ENCODE results near the gene SPHK2.

Gene SPHK2

DNA sequence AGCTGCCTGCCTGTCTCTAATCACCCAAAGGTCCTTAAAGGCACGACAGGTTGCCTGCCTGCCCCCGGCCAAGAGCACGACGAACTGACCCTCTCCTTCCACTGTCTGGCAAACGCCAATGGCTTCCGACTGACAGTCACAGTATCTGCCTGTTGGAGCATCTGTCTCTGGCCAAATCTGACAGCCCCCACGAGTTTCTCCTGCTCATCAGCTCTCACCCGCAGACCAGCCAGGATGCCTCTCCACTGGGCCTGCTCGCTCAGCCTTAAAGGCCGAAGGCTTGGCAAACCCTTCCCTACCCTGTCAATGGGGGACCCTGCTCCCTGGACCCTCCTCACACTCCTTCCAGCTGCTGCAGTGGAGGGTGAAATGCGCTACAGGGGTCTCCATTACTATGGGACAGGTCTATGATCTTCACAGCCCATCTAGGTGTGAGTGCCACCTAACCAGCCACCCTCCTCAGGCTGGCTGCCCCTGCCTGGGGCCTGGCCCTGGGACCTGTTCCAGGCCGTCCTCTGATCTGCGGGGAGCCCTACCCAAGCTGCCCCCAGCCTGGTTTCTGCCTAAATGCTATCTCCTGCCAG lies 5.4 kb upstream of the SPHK2 start:
- Histone ChIP-seq H3K27me3 (ENCODE audit: insufficient read depth, insufficient read length) (no peaks in the 10 kb centered on the region), H3K4me1 (ENCODE audit: insufficient read depth, insufficient read length) (peaks cover 23% of the 10 kb centered on the region), H3K36me3 (ENCODE audit: insufficient read depth, insufficient read length, low read length) (peaks cover 64% of the 10 kb centered on the region), H3K9me3 (ENCODE audit: insufficient read depth, low read length) (no peaks in the 10 kb centered on the region), H3K9ac (ENCODE audit: insufficient read length, low read depth) (peak overlapping the region; percentile 42), H3K4me3 (ENCODE audit: insufficient read length, low read depth) (no peak overlapping the region)
- no peak for DNase-seq (ENCODE audit: low read depth, low spot score)
- TF ChIP-seq ZNF274 (IDR thresholded peaks at IDR 0.05; ENCODE audit: low read depth, low read length) (no peak), SUZ12 (IDR thresholded peaks at IDR 0.05; ENCODE audit: extremely low read depth, insufficient read depth, insufficient read length) (no peak), YY1 (IDR thresholded peaks at IDR 0.05; ENCODE audit: insufficient read depth, insufficient read length) (no peak)

DNA sequence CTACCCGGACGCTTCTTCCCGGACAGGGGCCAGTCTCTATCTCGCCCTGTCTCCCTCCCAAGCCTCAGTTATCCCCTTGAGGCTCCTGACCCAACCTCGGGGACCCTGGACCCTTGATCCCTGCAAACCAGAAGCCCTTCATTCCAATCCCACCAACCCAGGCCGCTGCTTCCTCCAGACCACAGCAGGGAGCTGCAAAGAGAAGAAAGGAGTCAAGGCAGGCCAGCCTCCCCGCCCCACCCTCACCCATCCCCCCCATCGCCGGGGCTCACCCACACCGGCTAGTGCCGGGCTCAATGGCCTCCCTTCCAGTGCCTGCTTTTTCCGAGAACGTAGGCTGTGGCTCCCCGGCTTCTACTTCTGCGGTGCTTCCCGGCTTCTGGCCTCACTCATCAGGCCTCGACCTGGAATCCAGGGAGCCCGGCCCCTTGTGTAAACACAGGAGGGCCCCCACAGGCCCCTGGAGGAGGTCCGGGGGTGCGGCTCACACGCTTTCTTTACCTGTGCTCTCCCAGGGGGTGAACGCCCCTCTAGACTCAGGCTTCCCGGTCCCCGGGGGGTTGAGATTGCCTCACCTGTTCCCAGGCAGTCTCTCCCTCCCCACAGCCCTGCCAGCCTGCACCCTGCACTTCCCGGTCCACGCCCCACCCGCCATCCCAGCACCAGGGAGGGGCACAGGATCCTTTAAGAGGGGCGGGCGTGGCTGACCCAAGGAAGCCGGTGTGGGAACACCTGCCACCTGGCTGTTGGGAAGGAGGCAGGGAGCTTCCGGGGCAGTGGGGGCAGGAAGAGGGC lies 4.7 kb upstream of the SPHK2 start, which contains the start of gene FAM83E:
Gene FAM83E (minus strand): TSS at position 641 of the 795 bp plus-strand sequence. CDS start 1,704 bp downstream, outside the sequence.
- peak within 1 kb of the TSS; percentile 67 for H3K9ac ChIP-seq (ENCODE audit: insufficient read length, low read depth)
- peaks cover 23% of the 10 kb centered on the region for H3K4me1 ChIP-seq (ENCODE audit: insufficient read depth, insufficient read length)
- no peaks in the 10 kb centered on the region for H3K9me3 ChIP-seq (ENCODE audit: insufficient read depth, low read length)
- H3K4me3 ChIP-seq (ENCODE audit: insufficient read length, low read depth), result no peak within 1 kb of the TSS
- TF ChIP-seq SUZ12 (IDR thresholded peaks at IDR 0.05; ENCODE audit: extremely low read depth, insufficient read depth, insufficient read length), result no peak
- no peak for TF ChIP-seq ZNF274 (IDR thresholded peaks at IDR 0.05; ENCODE audit: low read depth, low read length)
- no peak for TF ChIP-seq YY1 (IDR thresholded peaks at IDR 0.05; ENCODE audit: insufficient read depth, insufficient read length)
- no peaks in the 10 kb centered on the region for H3K27me3 ChIP-seq (ENCODE audit: insufficient read depth, insufficient read length)
- H3K36me3 ChIP-seq (ENCODE audit: insufficient read depth, insufficient read length, low read length), result peaks cover 63% of the 10 kb centered on the region
- no peak for DNase-seq (ENCODE audit: low read depth, low spot score)

DNA sequence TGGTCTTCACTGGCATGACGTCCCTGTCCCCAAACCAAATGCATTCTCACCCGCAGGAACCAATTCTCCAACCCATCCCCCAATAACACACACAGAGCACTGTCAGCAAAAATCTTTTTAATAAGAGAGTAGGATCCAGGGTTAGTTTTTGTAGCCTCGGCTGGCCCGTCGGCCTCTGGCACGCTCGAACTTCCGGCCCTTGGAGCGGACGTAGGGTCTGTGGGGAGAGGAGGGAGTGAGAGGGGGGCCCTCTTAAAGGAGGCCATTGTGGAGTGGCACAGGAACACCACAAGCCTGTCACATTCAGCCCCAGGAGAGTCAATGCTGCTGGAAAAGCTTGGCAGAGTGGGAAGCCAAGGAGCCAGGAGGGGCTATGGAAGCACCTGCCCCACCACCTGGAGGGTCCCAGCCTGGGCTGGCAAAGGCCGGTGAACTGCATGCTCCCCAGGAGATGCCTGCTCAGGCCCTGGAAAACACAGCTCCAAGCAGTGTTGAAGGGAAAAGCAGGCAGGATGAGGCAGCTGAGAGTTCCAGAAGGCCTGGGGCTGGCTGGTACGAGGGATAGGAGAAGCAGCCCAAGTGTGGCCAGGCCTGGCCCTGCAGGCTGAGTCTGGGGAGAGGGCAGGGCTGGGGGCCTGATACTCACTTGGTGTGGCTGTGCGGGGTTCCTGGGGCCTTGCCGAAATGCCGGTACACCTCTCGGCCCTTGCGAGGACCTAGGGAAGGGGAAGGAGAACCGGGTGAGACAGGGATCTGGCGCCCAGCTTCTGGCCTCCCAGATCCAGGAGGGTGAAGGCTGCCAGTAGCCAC lies 3.9 kb upstream of the SPHK2 start:
- TF ChIP-seq YY1 (IDR thresholded peaks at IDR 0.05; ENCODE audit: insufficient read depth, insufficient read length) (no peak), SUZ12 (IDR thresholded peaks at IDR 0.05; ENCODE audit: extremely low read depth, insufficient read depth, insufficient read length) (no peak), ZNF274 (IDR thresholded peaks at IDR 0.05; ENCODE audit: low read depth, low read length) (no peak)
- no peaks in the 10 kb centered on the region for H3K27me3 ChIP-seq (ENCODE audit: insufficient read depth, insufficient read length)
- no peak overlapping the region for H3K4me3 ChIP-seq (ENCODE audit: insufficient read length, low read depth)
- H3K36me3 ChIP-seq (ENCODE audit: insufficient read depth, insufficient read length, low read length), result peaks cover 65% of the 10 kb centered on the region
- H3K9me3 ChIP-seq (ENCODE audit: insufficient read depth, low read length), result no peaks in the 10 kb centered on the region
- peak overlapping the region; percentile 67 for H3K9ac ChIP-seq (ENCODE audit: insufficient read length, low read depth)
- H3K4me1 ChIP-seq (ENCODE audit: insufficient read depth, insufficient read length), result peaks cover 23% of the 10 kb centered on the region
- no peak for DNase-seq (ENCODE audit: low read depth, low spot score)

DNA sequence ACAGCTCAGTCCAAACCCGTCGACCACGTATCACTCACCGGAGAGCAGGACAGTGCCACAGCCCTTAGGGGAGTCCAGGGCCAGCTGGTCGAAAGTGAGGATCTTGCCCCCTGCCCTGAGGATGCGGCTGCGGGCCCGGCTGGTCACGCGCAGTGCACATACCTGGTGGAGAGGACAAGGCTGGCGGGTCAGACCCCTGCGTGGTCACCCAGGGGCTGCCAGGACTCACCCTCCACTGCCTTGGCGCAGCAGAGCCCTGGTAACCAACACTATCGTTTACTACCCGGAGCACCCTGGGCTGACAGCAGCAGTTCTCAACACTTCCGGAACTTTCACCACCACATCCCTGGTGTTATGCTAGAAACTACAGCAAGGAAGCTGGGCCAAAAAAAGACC lies 3.3 kb upstream of the SPHK2 start:
- Histone ChIP-seq H3K9ac (ENCODE audit: insufficient read length, low read depth) (peak overlapping the region; percentile 67), H3K27me3 (ENCODE audit: insufficient read depth, insufficient read length) (no peaks in the 10 kb centered on the region), H3K4me3 (ENCODE audit: insufficient read length, low read depth) (no peak overlapping the region), H3K36me3 (ENCODE audit: insufficient read depth, insufficient read length, low read length) (peaks cover 65% of the 10 kb centered on the region), H3K4me1 (ENCODE audit: insufficient read depth, insufficient read length) (peaks cover 23% of the 10 kb centered on the region), H3K9me3 (ENCODE audit: insufficient read depth, low read length) (no peaks in the 10 kb centered on the region)
- TF ChIP-seq YY1 (IDR thresholded peaks at IDR 0.05; ENCODE audit: insufficient read depth, insufficient read length) (no peak), ZNF274 (IDR thresholded peaks at IDR 0.05; ENCODE audit: low read depth, low read length) (no peak), SUZ12 (IDR thresholded peaks at IDR 0.05; ENCODE audit: extremely low read depth, insufficient read depth, insufficient read length) (no peak)
- DNase-seq (ENCODE audit: low read depth, low spot score), result no peak

DNA sequence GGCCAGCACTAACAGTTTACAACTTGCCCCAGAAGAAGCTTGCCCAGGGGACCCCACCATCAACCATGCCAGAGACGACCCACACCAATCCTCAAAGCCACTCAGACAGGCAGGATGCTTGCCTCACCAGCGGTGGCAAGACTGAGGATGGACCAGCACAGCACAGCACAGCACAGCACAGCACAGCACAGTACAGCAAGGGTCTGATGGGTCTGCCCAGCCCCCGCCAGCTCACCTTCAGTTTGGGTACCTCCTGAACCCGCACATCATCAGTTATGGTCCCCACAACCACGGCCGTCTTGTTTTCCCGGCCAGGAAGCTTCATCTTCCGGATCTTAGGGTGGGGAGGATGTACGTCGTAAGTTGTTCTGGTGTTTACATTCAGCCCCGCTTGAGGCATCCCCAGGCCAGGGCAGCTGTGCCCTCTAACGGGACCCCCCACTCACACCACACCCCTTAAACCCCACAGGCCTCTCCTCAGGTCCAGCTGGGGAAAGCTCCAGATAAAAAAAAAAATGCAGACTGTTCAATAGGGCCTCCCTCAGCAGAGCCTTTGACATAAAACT lies 2.7 kb upstream of the SPHK2 start:
- peak overlapping the region; percentile 96 for H3K4me3 ChIP-seq (ENCODE audit: insufficient read length, low read depth)

DNA sequence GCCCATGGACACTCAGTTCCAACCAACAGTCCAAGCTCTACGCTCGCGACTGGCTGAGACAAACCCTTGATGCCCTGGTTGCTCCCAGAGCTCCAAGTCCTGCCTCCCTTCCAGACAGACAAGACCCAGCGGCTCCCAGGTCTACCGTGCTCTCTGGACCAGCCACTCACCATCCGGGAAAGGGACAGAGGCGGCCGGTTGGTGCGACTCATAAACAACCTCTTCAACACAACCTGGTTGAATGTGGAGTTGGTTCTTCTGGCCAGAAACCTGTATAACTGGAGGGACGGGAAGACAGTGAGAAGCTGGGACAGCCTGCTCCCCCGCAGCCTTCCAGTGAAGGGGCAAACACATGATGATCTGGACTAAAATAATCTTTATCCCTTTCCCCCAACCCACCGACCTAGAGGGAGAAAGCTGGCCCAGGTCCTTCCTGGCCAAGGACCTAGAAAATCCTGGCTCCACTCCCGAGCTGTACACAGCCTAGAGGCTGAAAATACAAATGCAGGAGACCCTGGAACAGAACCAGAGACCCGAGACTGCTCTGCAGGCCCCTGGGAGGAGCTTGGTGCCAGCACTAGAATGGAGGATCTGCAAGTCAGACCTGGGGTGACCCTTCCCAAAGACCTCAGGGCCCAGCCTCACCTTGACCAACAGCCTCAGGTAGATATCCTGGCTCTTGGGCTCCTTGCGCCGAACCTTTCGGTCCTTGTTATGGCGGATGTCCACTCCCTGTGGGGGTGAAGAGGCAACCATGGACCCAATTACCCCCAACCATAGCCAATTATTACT lies 2.0 kb upstream of the SPHK2 start:
- no peaks in the 10 kb centered on the region for H3K27me3 ChIP-seq (ENCODE audit: insufficient read depth, insufficient read length)
- no peak for DNase-seq (ENCODE audit: low read depth, low spot score)
- peak overlapping the region; percentile 96 for H3K4me3 ChIP-seq (ENCODE audit: insufficient read length, low read depth)
- peaks cover 23% of the 10 kb centered on the region for H3K4me1 ChIP-seq (ENCODE audit: insufficient read depth, insufficient read length)
- peaks cover 60% of the 10 kb centered on the region for H3K36me3 ChIP-seq (ENCODE audit: insufficient read depth, insufficient read length, low read length)
- H3K9ac ChIP-seq (ENCODE audit: insufficient read length, low read depth), result peak overlapping the region; percentile 96
- TF ChIP-seq SUZ12 (IDR thresholded peaks at IDR 0.05; ENCODE audit: extremely low read depth, insufficient read depth, insufficient read length), result no peak
- no peak for TF ChIP-seq YY1 (IDR thresholded peaks at IDR 0.05; ENCODE audit: insufficient read depth, insufficient read length)
- no peak for TF ChIP-seq ZNF274 (IDR thresholded peaks at IDR 0.05; ENCODE audit: low read depth, low read length)
- H3K9me3 ChIP-seq (ENCODE audit: insufficient read depth, low read length), result no peaks in the 10 kb centered on the region

More for the DNA sequence above, 2.7 kb upstream of the SPHK2 start:
- no peaks in the 10 kb centered on the region for H3K9me3 ChIP-seq (ENCODE audit: insufficient read depth, low read length)
- H3K9ac ChIP-seq (ENCODE audit: insufficient read length, low read depth), result peak overlapping the region; percentile 96
- DNase-seq (ENCODE audit: low read depth, low spot score), result no peak
- TF ChIP-seq ZNF274 (IDR thresholded peaks at IDR 0.05; ENCODE audit: low read depth, low read length), result no peak
- TF ChIP-seq SUZ12 (IDR thresholded peaks at IDR 0.05; ENCODE audit: extremely low read depth, insufficient read depth, insufficient read length), result no peak
- no peak for TF ChIP-seq YY1 (IDR thresholded peaks at IDR 0.05; ENCODE audit: insufficient read depth, insufficient read length)
- no peaks in the 10 kb centered on the region for H3K27me3 ChIP-seq (ENCODE audit: insufficient read depth, insufficient read length)
- peaks cover 64% of the 10 kb centered on the region for H3K36me3 ChIP-seq (ENCODE audit: insufficient read depth, insufficient read length, low read length)
- peaks cover 23% of the 10 kb centered on the region for H3K4me1 ChIP-seq (ENCODE audit: insufficient read depth, insufficient read length)
